IMR-90 (cell line): ENCODE results near the gene ADGRV1.

Source experiments
- CEBPB ChIP-seq: IDR thresholded peaks from 2 replicates; pipeline ENCODE4 v1.6.1; 2012; ENCODE audit warnings: low read depth, low read length, improper control_type of control experiment
- CTCF ChIP-seq: conservative IDR thresholded peaks from 2 replicates; pipeline ENCODE4 v1.5.1; 2012; ENCODE audit warnings: mild to moderate bottlenecking, low read depth, low read length, improper control_type of control experiment
- ELK1 ChIP-seq: fragments of 150-350 bp; IDR thresholded peaks from 2 replicates; pipeline ENCODE4 v1.6.1; 2016; ENCODE audit warnings: low read depth, mild to moderate bottlenecking, low read length, moderate library complexity, borderline replicate concordance
- FOS ChIP-seq: fragments of 150-350 bp; IDR thresholded peaks from 2 replicates; pipeline ENCODE4 v1.6.1; 2016; ENCODE audit warnings: low read depth, low read length
- MAFK ChIP-seq: IDR thresholded peaks from 2 replicates; pipeline ENCODE4 v1.6.1; 2012; ENCODE audit warnings: low read depth, low read length, improper control_type of control experiment
- NFE2L2 ChIP-seq: fragments of 150-350 bp; IDR thresholded peaks from 2 replicates; pipeline ENCODE4 v1.6.1; 2016; ENCODE audit warnings: low read depth, mild to moderate bottlenecking, low read length
- POLR2A ChIP-seq: IDR thresholded peaks from 2 replicates; pipeline ENCODE4 v1.6.1; 2012; ENCODE audit warnings: mild to moderate bottlenecking, low read depth, low read length
- RAD21 ChIP-seq: IDR thresholded peaks from 2 replicates; pipeline ENCODE4 v1.6.1; 2012; ENCODE audit warnings: low read length, improper control_type of control experiment

GRCh38 chr5:90642706-90643229 lies 84.2 kb downstream of the ADGRV1 start:
- no peak for TF ChIP-seq CTCF
- no peak for TF ChIP-seq FOS
- TF ChIP-seq NFE2L2: no peak
- no peak for TF ChIP-seq RAD21
- no peak for TF ChIP-seq POLR2A
- no peak for TF ChIP-seq CEBPB
- no peak for TF ChIP-seq MAFK
- no peak for TF ChIP-seq ELK1
